GM12878 (cell line): ENCODE results near the gene B4GALNT2. TPM values are rescaled to one million over a fixed set of nuclear protein-coding genes. Genes with fewer than 3 reads are reported as not detected.

ENCODE experiments used
- ATAC-seq: fragments of 200-7000 bp; cut with Tn5 transposase; 3 replicates; pipeline ENCODE4 v1.9.1; 2020; ENCODE audit warnings: mild to moderate bottlenecking, moderate library complexity
- BruUV-seq: library from RNA; stranded (reverse); fragments of 400-500 nt; replicated peaks from 2 replicates; lab custom pipeline; 2021; lab: Mats Ljungman, UMichigan
- CTCF ChIA-PET: fragments of 300-600 bp; sonication (Branson Sonifier 250); formaldehyde crosslinking; extraction: SDS; loops from one replicate; lab custom pipeline; 2021; ENCODE audit warnings: inconsistent platforms; lab: Yijun Ruan, JAX
- POLR2A ChIA-PET: fragments of 350-600 bp; formaldehyde crosslinking; extraction: SDS; loops from one replicate; lab custom pipeline; 2021; ENCODE audit warnings: inconsistent platforms; lab: Charles Lee
- RAD21 ChIA-PET: fragments of 300-600 bp; sonication (Branson Sonifier 250); formaldehyde crosslinking; loops from one replicate; lab custom pipeline; 2023; ENCODE audit warnings: antibody characterized with exemption; ENCODE audit not compliant: unreplicated experiment; lab: Charles Lee
- SMC1A ChIA-PET: fragments of 300-600 bp; sonication (Branson Sonifier 250); formaldehyde crosslinking; loops from one replicate; lab custom pipeline; 2023; ENCODE audit not compliant: unreplicated experiment, uncharacterized antibody; lab: Charles Lee
- DNase-seq: peaks from one replicate; pipeline ENCODE4 v3.0.0-alpha.2; 2011; ENCODE audit warnings: low read depth, low spot score
- FAIRE-seq: peaks from 3 replicates; lab custom pipeline; 2011; peaks lifted over from hg19 to GRCh38; lab: Jason Lieb, UNC
- H2AFZ ChIP-seq: 2 replicates; pipeline ENCODE4 v1.6.0; 2011; ENCODE audit warnings: low read depth, low read length, control low read depth; ENCODE audit not compliant: control insufficient read depth
- H3K27ac ChIP-seq: 2 replicates; pipeline ENCODE4 v1.5.1; 2011; ENCODE audit warnings: control low read depth; ENCODE audit not compliant: control insufficient read depth, insufficient read depth
- H3K27me3 ChIP-seq, 2 experiments: replicated peaks in 1 of 2; 2 replicates each; pipeline versions ENCODE4 v1.6.0 to v1.6.1; 2011; ENCODE audit warnings: low read length in 1 of 2; ENCODE audit not compliant: control insufficient read depth in 2 of 2, insufficient read depth in 2 of 2
- H3K36me3 ChIP-seq, 2 experiments: 2 replicates each; pipeline ENCODE4 v1.5.1; 2011; ENCODE audit warnings: low read length in 1 of 2; ENCODE audit not compliant: control insufficient read depth in 2 of 2, insufficient read depth in 2 of 2
- H3K4me1 ChIP-seq: 2 replicates; pipeline ENCODE4 v1.6.1; 2011; ENCODE audit warnings: mild to moderate bottlenecking, low read length, moderate library complexity, mixed read lengths; ENCODE audit not compliant: control insufficient read depth, insufficient read depth
- H3K4me2 ChIP-seq: 2 replicates; pipeline ENCODE4 v1.6.0; 2011; ENCODE audit warnings: control low read depth; ENCODE audit not compliant: control insufficient read depth, insufficient read depth
- H3K4me3 ChIP-seq: fragments of 200-600 bp; sonication (generic); 2 replicates; pipeline ENCODE4 v1.5.1; 2016
- H3K79me2 ChIP-seq: 2 replicates; pipeline ENCODE4 v1.6.0; 2011; ENCODE audit warnings: low read length; ENCODE audit not compliant: control insufficient read depth, insufficient read depth
- H3K9ac ChIP-seq: 2 replicates; pipeline ENCODE4 v1.8.0; 2011; ENCODE audit warnings: low read length, control low read depth, mixed read lengths; ENCODE audit not compliant: control insufficient read depth, insufficient read depth
- H3K9me3 ChIP-seq: replicated peaks from 3 replicates; pipeline ENCODE4 v1.5.1; 2011; ENCODE audit warnings: mild to moderate bottlenecking, low read length; ENCODE audit not compliant: control insufficient read depth, insufficient read depth
- H4K20me1 ChIP-seq: 2 replicates; pipeline ENCODE4 v1.6.0; 2011; ENCODE audit not compliant: control insufficient read depth, insufficient read depth
- BCL3 ChIP-seq: IDR thresholded peaks from 2 replicates; pipeline ENCODE4 v1.6.1; 2011; ENCODE audit warnings: borderline replicate concordance, low read depth, mild to moderate bottlenecking, moderate library complexity, low read length; ENCODE audit not compliant: insufficient read depth, poor library complexity, severe bottlenecking
- CEBPB ChIP-seq, 2 experiments: fragments of 150-350 bp in 1 of 2; IDR thresholded peaks; 2 replicates each; pipeline ENCODE4 v1.6.1; 2012 to 2014; ENCODE audit warnings: low read depth in 2 of 2, low read length in 2 of 2, borderline replicate concordance in 1 of 2, inconsistent platforms in 1 of 2
- CHD2 ChIP-seq: IDR thresholded peaks from 2 replicates; pipeline ENCODE4 v1.6.1; 2011; ENCODE audit warnings: low read depth, low read length, improper control_type of control experiment, borderline replicate concordance
- CHD4 ChIP-seq: fragments of 200-600 bp; sonication (generic); IDR thresholded peaks from 2 replicates; pipeline ENCODE4 v1.6.1; 2016; ENCODE audit warnings: mild to moderate bottlenecking
- EZH2 ChIP-seq: IDR thresholded peaks from 2 replicates; pipeline ENCODE4 v1.6.1; 2012; ENCODE audit warnings: low read depth, mild to moderate bottlenecking, control low read depth, inconsistent platforms, low read length, borderline replicate concordance; ENCODE audit not compliant: control insufficient read depth
- IRF4 ChIP-seq: IDR thresholded peaks from 2 replicates; pipeline ENCODE4 v1.6.1; 2011; ENCODE audit warnings: low read depth, low read length
- NRF1 ChIP-seq: conservative IDR thresholded peaks from 2 replicates; pipeline ENCODE4 v1.6.1; 2011; ENCODE audit warnings: mild to moderate bottlenecking, low read depth, low read length, improper control_type of control experiment
- PBX3 ChIP-seq: IDR thresholded peaks from 2 replicates; pipeline ENCODE4 v1.6.1; 2011; ENCODE audit warnings: mild to moderate bottlenecking, low read depth, low read length, moderate library complexity; ENCODE audit not compliant: insufficient replicate concordance
- SRF ChIP-seq, 2 experiments: IDR thresholded peaks; 2 replicates each; pipeline ENCODE4 v1.6.1; 2011; ENCODE audit warnings: low read depth in 2 of 2, low read length in 2 of 2, mild to moderate bottlenecking in 1 of 2, moderate library complexity in 1 of 2
- TBL1XR1 ChIP-seq: IDR thresholded peaks from 2 replicates; pipeline ENCODE4 v1.6.1; 2012; ENCODE audit warnings: low read depth, low read length, improper control_type of control experiment
- WGBS: methylation state at CpG from one replicate; pipeline ENCODE4 v1.1.6; 2016; ENCODE audit warnings: low lambda C conversion rate; ENCODE audit not compliant: insufficient replicate concordance, insufficient coverage; ENCODE audit errors: missing lambda C conversion rate; 5-methylcytosine and 5-hydroxymethylcytosine counted together
- in situ Hi-C: fragments of 300-500 bp; cut with MboI; formaldehyde crosslinking; loops from 9 replicates; pipeline ENCODE4 v1.14.3; 2018; ENCODE audit warnings: mixed read lengths
- intact Hi-C: fragments of 100-400 bp; cut with micrococcal nuclease; formaldehyde crosslinking; loops from one replicate; pipeline ENCODE4 v1.14.2; 2022; ENCODE audit not compliant: unreplicated experiment
- polyA plus RNA-seq, 11 experiments: library from polyadenylated mRNA; depleted of rRNA in 4 of 11; unstranded in 6 of 11; stranded (reverse) in 5 of 11; fragments of >200 nt; fragmentation: Nextera tagmentation in 4 of 11; fragmentation: Illumina TruSeq in 1 of 11; extraction: Ambion mirVana in 4 of 11; extraction: Trizol in 1 of 11; gene quantifications; 1 replicate in 1 of 11; 2 replicates in 10 of 11; pipeline versions ENCODE4 v1.2.1 to v1.2.3, GENCODE V29; 2011 to 2016; ENCODE audit warnings: inconsistent platforms in 2 of 11, missing spikeins in 2 of 11, low read depth in 1 of 11
- total RNA-seq, 4 experiments: library from RNA; depleted of rRNA in 3 of 4; stranded (reverse); fragments of >200 nt in 3 of 4; fragmentation: Illumina TruSeq in 1 of 4; extraction: Trizol in 1 of 4; gene quantifications; 2 replicates each; pipeline versions ENCODE4 v1.2.1 to v1.2.3, GENCODE V29; 2013 to 2021
- TF ChIP-seq, protein P1 (sequence below): fragments of 450-650 bp; conservative IDR thresholded peaks from 2 replicates; pipeline ENCODE4 v1.6.1; 2017; ENCODE audit warnings: mild to moderate bottlenecking, moderate library complexity
- TF ChIP-seq, protein P2 (sequence below): fragments of 450-650 bp; IDR thresholded peaks from 2 replicates; pipeline ENCODE4 v1.6.1; 2016; ENCODE audit warnings: mild to moderate bottlenecking

B4GALNT2 gene
- total and polyA plus RNA-seq, 10 of the 15 experiments (the other 5 are each of a cell fraction or from before 2014, with no cell fraction given) = not detected

- TF ChIP-seq, protein P1, sequence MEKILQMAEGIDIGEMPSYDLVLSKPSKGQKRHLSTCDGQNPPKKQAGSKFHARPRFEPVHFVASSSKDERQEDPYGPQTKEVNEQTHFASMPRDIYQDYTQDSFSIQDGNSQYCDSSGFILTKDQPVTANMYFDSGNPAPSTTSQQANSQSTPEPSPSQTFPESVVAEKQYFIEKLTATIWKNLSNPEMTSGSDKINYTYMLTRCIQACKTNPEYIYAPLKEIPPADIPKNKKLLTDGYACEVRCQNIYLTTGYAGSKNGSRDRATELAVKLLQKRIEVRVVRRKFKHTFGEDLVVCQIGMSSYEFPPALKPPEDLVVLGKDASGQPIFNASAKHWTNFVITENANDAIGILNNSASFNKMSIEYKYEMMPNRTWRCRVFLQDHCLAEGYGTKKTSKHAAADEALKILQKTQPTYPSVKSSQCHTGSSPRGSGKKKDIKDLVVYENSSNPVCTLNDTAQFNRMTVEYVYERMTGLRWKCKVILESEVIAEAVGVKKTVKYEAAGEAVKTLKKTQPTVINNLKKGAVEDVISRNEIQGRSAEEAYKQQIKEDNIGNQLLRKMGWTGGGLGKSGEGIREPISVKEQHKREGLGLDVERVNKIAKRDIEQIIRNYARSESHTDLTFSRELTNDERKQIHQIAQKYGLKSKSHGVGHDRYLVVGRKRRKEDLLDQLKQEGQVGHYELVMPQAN = no peak
- TF ChIP-seq, protein P2, sequence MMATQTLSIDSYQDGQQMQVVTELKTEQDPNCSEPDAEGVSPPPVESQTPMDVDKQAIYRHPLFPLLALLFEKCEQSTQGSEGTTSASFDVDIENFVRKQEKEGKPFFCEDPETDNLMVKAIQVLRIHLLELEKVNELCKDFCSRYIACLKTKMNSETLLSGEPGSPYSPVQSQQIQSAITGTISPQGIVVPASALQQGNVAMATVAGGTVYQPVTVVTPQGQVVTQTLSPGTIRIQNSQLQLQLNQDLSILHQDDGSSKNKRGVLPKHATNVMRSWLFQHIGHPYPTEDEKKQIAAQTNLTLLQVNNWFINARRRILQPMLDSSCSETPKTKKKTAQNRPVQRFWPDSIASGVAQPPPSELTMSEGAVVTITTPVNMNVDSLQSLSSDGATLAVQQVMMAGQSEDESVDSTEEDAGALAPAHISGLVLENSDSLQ = no peak
- no peak for TF ChIP-seq PBX3
- TF ChIP-seq, all 136 proteins: peak for 0
Measured at GRCh38 chr17:49200423-49201083, 68.0 kb downstream of the B4GALNT2 start (continued).

GRCh38 chr17:49201481-49201927 is 68.9 kb downstream of the B4GALNT2 start:
- in situ Hi-C loops = no loop called here
- WGBS = 66% methylated on average over 7 of the region's 8 CpGs
- CTCF ChIA-PET = no interaction called here
- Histone ChIP-seq H2AFZ (no peak overlapping the region), H3K27ac (no peak overlapping the region), H3K4me3 (no peak overlapping the region), H3K36me3 (no peaks in the 10 kb centered on the region), H3K4me2 (no peak overlapping the region), H3K9ac (no peak overlapping the region), H3K9me3 (no peaks in the 10 kb centered on the region), H3K27me3 (no peaks in the 10 kb centered on the region), H3K4me1 (peaks cover under 1% of the 10 kb centered on the region), H3K79me2 (no peaks in the 10 kb centered on the region), H4K20me1 (no peaks in the 10 kb centered on the region)
- ATAC-seq (no peak), FAIRE-seq (no peak), DNase-seq (no peak)
- SMC1A ChIA-PET = interaction anchor here (12.1 kb wide), 1 partner anchor 13 kb away, joined by 354 read pairs; the partner anchor contains the start of genes ABI3 and GNGT2
- no TSS peak for BruUV-seq
- RAD21 ChIA-PET = interaction anchor here (12.9 kb wide), 1 partner anchor 12 kb away, joined by 355 read pairs; the partner anchor contains the start of genes ABI3 and GNGT2
- POLR2A ChIA-PET = interaction anchor here (0.5 to 16.8 kb wide), 3 partner anchors 8 to 12 kb away, joined by 3 to 537 read pairs (median 3); partner anchors contain the start of genes ABI3 and GNGT2
- intact Hi-C loops = no loop called here
- TF ChIP-seq CEBPB (IDR thresholded peaks at IDR 0.05; ENCODE audit: borderline replicate concordance in 1 of 2, low read depth in 2 of 2, low read length in 2 of 2) = no peak
- TF ChIP-seq CHD2 = no peak
- TF ChIP-seq IRF4 = no peak
- no peak for TF ChIP-seq TBL1XR1
- no peak for TF ChIP-seq BCL3
- no peak for TF ChIP-seq CHD4
- no peak for TF ChIP-seq EZH2
- no peak for TF ChIP-seq PBX3
- no peak for TF ChIP-seq SRF (IDR thresholded peaks at IDR 0.05; ENCODE audit: low read depth in 2 of 2, low read length in 2 of 2)
- no peak for TF ChIP-seq NRF1
